GM21423 (cell line): ENCODE data around the gene TIMP2.

Experiments
- ATAC-seq: cut with Tn5 transposase; IDR thresholded peaks from one replicate; pipeline ENCODE4 v1.9.1; 2021; ENCODE audit warnings: mild to moderate bottlenecking, moderate library complexity; ENCODE audit not compliant: unreplicated experiment

TIMP2 gene

GRCh38 chr17:78840780-78841611 is 84.2 kb downstream of the TIMP2 start, which contains the start of gene USP36:
Gene USP36 (minus strand): TSS chr17:78840814. CDS start chr17:78836363, 4,451 bp downstream.
- ATAC-seq: peak; percentile 89

GRCh38 chr17:78840530-78840779 is 84.7 kb downstream of the TIMP2 start:
- ATAC-seq: no peak

GRCh38 chr17:78839762-78840529 is 85.2 kb downstream of the TIMP2 start:
- peak; percentile 13 for ATAC-seq

GRCh38 chr17:78839235-78839761 is 85.9 kb downstream of the TIMP2 start:
- no peak for ATAC-seq

GRCh38 chr17:78838574-78839005 is 86.6 kb downstream of the TIMP2 start:
- ATAC-seq: no peak

- no peak for ATAC-seq
Observed at GRCh38 chr17:78836420-78837021, 88.7 kb downstream of the TIMP2 start.

- ATAC-seq: no peak
Observed at GRCh38 chr17:78834571-78834970, 90.6 kb downstream of the TIMP2 start.

- no peak for ATAC-seq
Observed at GRCh38 chr17:78832541-78832810, 92.7 kb downstream of the TIMP2 start.

GRCh38 chr17:78831688-78832540 is 93.3 kb downstream of the TIMP2 start:
- no peak for ATAC-seq

- no peak for ATAC-seq
Observed at GRCh38 chr17:78829477-78829876, 95.7 kb downstream of the TIMP2 start.

- ATAC-seq: no peak
Observed at GRCh38 chr17:78828470-78829185, 96.6 kb downstream of the TIMP2 start.

- ATAC-seq: no peak
Observed at GRCh38 chr17:78826836-78827509, 98.2 kb downstream of the TIMP2 start.

- ATAC-seq: no peak
Observed at GRCh38 chr17:78826421-78826820, 98.8 kb downstream of the TIMP2 start.

- ATAC-seq: no peak
Observed at GRCh38 chr17:78825696-78826095, 99.5 kb downstream of the TIMP2 start.

GRCh38 chr17:78824240-78824639 is 100.9 kb downstream of the TIMP2 start:
- ATAC-seq: no peak

GRCh38 chr17:78823282-78824046 is 101.7 kb downstream of the TIMP2 start:
- no peak for ATAC-seq

GRCh38 chr17:78822552-78822951 is 102.6 kb downstream of the TIMP2 start:
- ATAC-seq: no peak

- ATAC-seq: no peak
Observed at GRCh38 chr17:78821961-78822360, 103.2 kb downstream of the TIMP2 start.

- no peak for ATAC-seq
Observed at GRCh38 chr17:78820841-78821240, 104.3 kb downstream of the TIMP2 start.
